HepG2 (cell line): ENCODE measurements around the gene TMEM231. TPM values are rescaled to one million over a fixed set of nuclear protein-coding genes. Genes with fewer than 3 reads are reported as not detected.

Experiments
- ATAC-seq: fragments of 200-7000 bp; cut with Tn5 transposase; 3 replicates; pipeline ENCODE4 v1.9.1; 2020; ENCODE audit warnings: mild to moderate bottlenecking, moderate library complexity
- BruUV-seq: library from RNA; stranded (reverse); fragments of 400-500 nt; replicated peaks from 2 replicates; lab custom pipeline; 2021; lab: Mats Ljungman, UMichigan
- CTCF ChIA-PET: fragments of 300-600 bp; formaldehyde crosslinking; extraction: SDS; loops from one replicate; lab custom pipeline; 2021; ENCODE audit warnings: low total read pairs, inconsistent platforms, low intra/inter-chr PET ratio; lab: Yijun Ruan, JAX
- POLR2A ChIA-PET: fragments of 350-600 bp; sonication (Branson Sonifier 250); formaldehyde crosslinking; loops from one replicate; lab custom pipeline; 2020; ENCODE audit warnings: antibody characterized with exemption, inconsistent platforms; lab: Yijun Ruan, JAX
- DNase-seq: peaks from one replicate; pipeline ENCODE4 v3.0.0-alpha.2; 2015; ENCODE audit warnings: low spot score
- FAIRE-seq: peaks from 3 replicates; lab custom pipeline; 2011; peaks lifted over from hg19 to GRCh38; lab: Jason Lieb, UNC
- H2AFZ ChIP-seq: one replicate; pipeline ENCODE4 v1.6.1; 2011; ENCODE audit warnings: low read length, inconsistent platforms
- H3K27ac ChIP-seq: fragments of 300-600 bp; 3 replicates; pipeline ENCODE4 v1.8.0; 2011; ENCODE audit warnings: mixed run types, mild to moderate bottlenecking, mixed read lengths, low read length, inconsistent platforms; ENCODE audit not compliant: insufficient read depth; ENCODE audit errors: extremely low read length
- H3K27me3 ChIP-seq, 2 experiments: fragments of 200-600 bp in 1 of 2; 2 replicates in 1 of 2; 3 replicates in 1 of 2; pipeline versions ENCODE4 v1.6.0 to v1.8.0; 2011; ENCODE audit warnings: low read length in 2 of 2, mild to moderate bottlenecking in 2 of 2, moderate library complexity in 2 of 2, inconsistent platforms in 1 of 2; ENCODE audit not compliant: insufficient read depth in 2 of 2, control insufficient read depth in 1 of 2
- H3K36me3 ChIP-seq, 2 experiments: fragments of 200-600 bp in 1 of 2; replicated peaks in 1 of 2; 2 replicates in 1 of 2; 3 replicates in 1 of 2; pipeline versions ENCODE4 v1.5.1 to v1.8.0; 2011; ENCODE audit warnings: low read length in 2 of 2, inconsistent platforms in 1 of 2; ENCODE audit not compliant: insufficient read depth in 2 of 2, control insufficient read depth in 1 of 2
- H3K4me1 ChIP-seq: 2 replicates; pipeline ENCODE4 v1.5.1; 2012; ENCODE audit warnings: low read length, inconsistent platforms; ENCODE audit not compliant: insufficient read depth
- H3K4me2 ChIP-seq: 2 replicates; pipeline ENCODE4 v1.6.0; 2011; ENCODE audit warnings: low read depth, low read length, inconsistent platforms
- H3K4me3 ChIP-seq, 3 experiments: fragments of 200-600 bp in 1 of 3; sonication (generic), shearing (Covaris generic) in 1 of 3; replicated peaks in 1 of 3; 2 replicates each; pipeline ENCODE4 v1.5.1; 2011 to 2016; ENCODE audit warnings: low read length in 3 of 3, inconsistent platforms in 2 of 3, low read depth in 2 of 3, mild to moderate bottlenecking in 2 of 3, control low read depth in 1 of 3, mixed read lengths in 1 of 3; ENCODE audit not compliant: insufficient read depth in 1 of 3
- H3K79me2 ChIP-seq: one replicate; pipeline ENCODE4 v1.6.1; 2011; ENCODE audit warnings: low read length, inconsistent platforms; ENCODE audit not compliant: insufficient read depth
- H3K9ac ChIP-seq: 2 replicates; pipeline ENCODE4 v1.6.0; 2011; ENCODE audit warnings: mild to moderate bottlenecking, low read depth, low read length, inconsistent platforms; ENCODE audit not compliant: insufficient read depth
- H3K9me3 ChIP-seq: 2 replicates; pipeline ENCODE4 v1.5.1; 2012; ENCODE audit warnings: mild to moderate bottlenecking, low read length
- H4K20me1 ChIP-seq: 2 replicates; pipeline ENCODE4 v1.6.0; 2011; ENCODE audit warnings: inconsistent platforms, mild to moderate bottlenecking, low read length, moderate library complexity; ENCODE audit not compliant: insufficient read depth
- BORCS8-MEF2B ChIP-seq: sonication (generic); formaldehyde crosslinking; IDR thresholded peaks from 2 replicates; pipeline ENCODE4 v1.8.0; 2022; ENCODE audit warnings: mild to moderate bottlenecking, missing genetic modification reagents
- RFXAP ChIP-seq: sonication (generic); formaldehyde crosslinking; IDR thresholded peaks from 2 replicates; pipeline ENCODE4 v1.4.0; 2020; ENCODE audit warnings: missing genetic modification reagents, borderline replicate concordance
- SMARCE1 ChIP-seq: fragments of 450-650 bp; IDR thresholded peaks from 2 replicates; pipeline ENCODE4 v1.6.1; 2017; ENCODE audit warnings: borderline replicate concordance
- TBX2 ChIP-seq: sonication (generic); formaldehyde crosslinking; IDR thresholded peaks from 2 replicates; pipeline ENCODE4 v1.5.0; 2020; ENCODE audit warnings: missing genetic modification reagents, mild to moderate bottlenecking, borderline replicate concordance
- ZNF121 ChIP-seq: sonication (generic); formaldehyde crosslinking; IDR thresholded peaks from 2 replicates; pipeline ENCODE4 v1.5.0; 2020; ENCODE audit warnings: mild to moderate bottlenecking, missing genetic modification reagents
- ZNF567 ChIP-seq: sonication (generic); formaldehyde crosslinking; IDR thresholded peaks from 2 replicates; pipeline ENCODE4 v1.8.1; 2023; ENCODE audit warnings: mild to moderate bottlenecking, missing genetic modification reagents, borderline replicate concordance
- WGBS: methylation state at CpG from one replicate; pipeline ENCODE4 v1.1.6; 2017; ENCODE audit warnings: low lambda C conversion rate; 5-methylcytosine and 5-hydroxymethylcytosine counted together
- in situ Hi-C: cut with HindIII; loops from 2 replicates; pipeline ENCODE4 v1.10.0; 2017; ENCODE audit warnings: low pct_unique_long_range_greater_than_20kb; ENCODE audit not compliant: extremely low pct_ligation_motif_present
- intact Hi-C: fragments of 100-400 bp; cut with micrococcal nuclease; formaldehyde crosslinking; loops from one replicate; pipeline ENCODE4 v1.10.0; 2022; ENCODE audit not compliant: unreplicated experiment
- polyA plus RNA-seq, 8 experiments: library from polyadenylated mRNA; depleted of rRNA in 3 of 8; stranded (reverse) in 7 of 8; unstranded in 1 of 8; fragments of >200 nt; fragmentation: Illumina TruSeq in 4 of 8; extraction: Trizol in 4 of 8; gene quantifications; 2 replicates each; pipeline versions ENCODE4 v1.2.1 to v1.2.3, GENCODE V29; 2011 to 2016; ENCODE audit warnings: low read depth in 4 of 8, missing spikeins in 1 of 8, mixed read lengths in 1 of 8; ENCODE audit not compliant: insufficient read depth in 1 of 8
- total RNA-seq, 5 experiments: library from RNA; depleted of rRNA; stranded (reverse); fragments of >200 nt; fragmentation: Illumina TruSeq; extraction: Trizol; gene quantifications; 2 replicates each; pipeline ENCODE4 v1.2.3, GENCODE V29; 2016; ENCODE audit warnings: low read depth in 1 of 5
- TF ChIP-seq, protein P1 (sequence below): sonication (generic); formaldehyde crosslinking; IDR thresholded peaks from 2 replicates; pipeline ENCODE4 v1.5.0; 2020; ENCODE audit warnings: mild to moderate bottlenecking, missing genetic modification reagents
- TF ChIP-seq, protein P2 (sequence below): sonication (generic); formaldehyde crosslinking; IDR thresholded peaks from 2 replicates; pipeline ENCODE4 v1.4.0; 2020; ENCODE audit warnings: mild to moderate bottlenecking, missing genetic modification reagents
- TF ChIP-seq, protein P3 (sequence below): sonication (generic); formaldehyde crosslinking; IDR thresholded peaks from 2 replicates; pipeline ENCODE4 v1.8.0; 2022; ENCODE audit warnings: mild to moderate bottlenecking, missing genetic modification reagents; ENCODE audit not compliant: insufficient replicate concordance
- TF ChIP-seq, protein P4 (sequence below): sonication (generic); formaldehyde crosslinking; IDR thresholded peaks from 2 replicates; pipeline ENCODE4 v1.4.0; 2020; ENCODE audit warnings: missing genetic modification reagents, borderline replicate concordance

The TMEM231 gene
- total and polyA plus RNA-seq, 2 of the 13 experiments (the other 11 are each of a cell fraction or from before 2014, with no cell fraction given), result 3.5 to 7.4 TPM

GRCh38 chr16:75519175-75519574 is 36.9 kb downstream of the TMEM231 start:
- Histone ChIP-seq H3K4me1 (peaks cover 10% of the 10 kb centered on the region), H3K27me3 (no peaks in the 10 kb centered on the region), H3K4me2 (no peak overlapping the region), H3K4me3 (no peak overlapping the region), H3K79me2 (no peaks in the 10 kb centered on the region), H4K20me1 (no peaks in the 10 kb centered on the region), H3K9ac (no peak overlapping the region), H3K36me3 (no peaks in the 10 kb centered on the region), H3K9me3 (no peaks in the 10 kb centered on the region), H3K27ac (no peak overlapping the region), H2AFZ (no peak overlapping the region)
- in situ Hi-C loops, result loop anchor here (5.0 kb wide), 1 partner anchor 47 kb away; no protein-coding TSS in a partner anchor
- intact Hi-C loops, result loop anchor here (5.0 kb wide), 1 partner anchor 48 kb away; the partner anchor contains the start of gene GABARAPL2
- TF ChIP-seq, protein P1, sequence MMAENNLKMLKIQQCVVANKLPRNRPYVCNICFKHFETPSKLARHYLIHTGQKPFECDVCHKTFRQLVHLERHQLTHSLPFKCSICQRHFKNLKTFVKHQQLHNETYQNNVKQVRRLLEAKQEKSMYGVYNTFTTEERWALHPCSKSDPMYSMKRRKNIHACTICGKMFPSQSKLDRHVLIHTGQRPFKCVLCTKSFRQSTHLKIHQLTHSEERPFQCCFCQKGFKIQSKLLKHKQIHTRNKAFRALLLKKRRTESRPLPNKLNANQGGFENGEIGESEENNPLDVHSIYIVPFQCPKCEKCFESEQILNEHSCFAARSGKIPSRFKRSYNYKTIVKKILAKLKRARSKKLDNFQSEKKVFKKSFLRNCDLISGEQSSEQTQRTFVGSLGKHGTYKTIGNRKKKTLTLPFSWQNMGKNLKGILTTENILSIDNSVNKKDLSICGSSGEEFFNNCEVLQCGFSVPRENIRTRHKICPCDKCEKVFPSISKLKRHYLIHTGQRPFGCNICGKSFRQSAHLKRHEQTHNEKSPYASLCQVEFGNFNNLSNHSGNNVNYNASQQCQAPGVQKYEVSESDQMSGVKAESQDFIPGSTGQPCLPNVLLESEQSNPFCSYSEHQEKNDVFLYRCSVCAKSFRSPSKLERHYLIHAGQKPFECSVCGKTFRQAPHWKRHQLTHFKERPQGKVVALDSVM (CRISPR knock-in tag), result peak; percentile 66
- TF ChIP-seq TBX2 (no peak), BORCS8-MEF2B (CRISPR knock-in tag) (no peak), ZNF121 (CRISPR knock-in tag) (peak; percentile 76), SMARCE1 (no peak), ZNF567 (CRISPR knock-in tag) (no peak), RFXAP (CRISPR knock-in tag) (no peak)
- TF ChIP-seq, protein P2, sequence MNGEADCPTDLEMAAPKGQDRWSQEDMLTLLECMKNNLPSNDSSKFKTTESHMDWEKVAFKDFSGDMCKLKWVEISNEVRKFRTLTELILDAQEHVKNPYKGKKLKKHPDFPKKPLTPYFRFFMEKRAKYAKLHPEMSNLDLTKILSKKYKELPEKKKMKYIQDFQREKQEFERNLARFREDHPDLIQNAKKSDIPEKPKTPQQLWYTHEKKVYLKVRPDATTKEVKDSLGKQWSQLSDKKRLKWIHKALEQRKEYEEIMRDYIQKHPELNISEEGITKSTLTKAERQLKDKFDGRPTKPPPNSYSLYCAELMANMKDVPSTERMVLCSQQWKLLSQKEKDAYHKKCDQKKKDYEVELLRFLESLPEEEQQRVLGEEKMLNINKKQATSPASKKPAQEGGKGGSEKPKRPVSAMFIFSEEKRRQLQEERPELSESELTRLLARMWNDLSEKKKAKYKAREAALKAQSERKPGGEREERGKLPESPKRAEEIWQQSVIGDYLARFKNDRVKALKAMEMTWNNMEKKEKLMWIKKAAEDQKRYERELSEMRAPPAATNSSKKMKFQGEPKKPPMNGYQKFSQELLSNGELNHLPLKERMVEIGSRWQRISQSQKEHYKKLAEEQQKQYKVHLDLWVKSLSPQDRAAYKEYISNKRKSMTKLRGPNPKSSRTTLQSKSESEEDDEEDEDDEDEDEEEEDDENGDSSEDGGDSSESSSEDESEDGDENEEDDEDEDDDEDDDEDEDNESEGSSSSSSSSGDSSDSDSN, result no peak
- TF ChIP-seq, protein P3, sequence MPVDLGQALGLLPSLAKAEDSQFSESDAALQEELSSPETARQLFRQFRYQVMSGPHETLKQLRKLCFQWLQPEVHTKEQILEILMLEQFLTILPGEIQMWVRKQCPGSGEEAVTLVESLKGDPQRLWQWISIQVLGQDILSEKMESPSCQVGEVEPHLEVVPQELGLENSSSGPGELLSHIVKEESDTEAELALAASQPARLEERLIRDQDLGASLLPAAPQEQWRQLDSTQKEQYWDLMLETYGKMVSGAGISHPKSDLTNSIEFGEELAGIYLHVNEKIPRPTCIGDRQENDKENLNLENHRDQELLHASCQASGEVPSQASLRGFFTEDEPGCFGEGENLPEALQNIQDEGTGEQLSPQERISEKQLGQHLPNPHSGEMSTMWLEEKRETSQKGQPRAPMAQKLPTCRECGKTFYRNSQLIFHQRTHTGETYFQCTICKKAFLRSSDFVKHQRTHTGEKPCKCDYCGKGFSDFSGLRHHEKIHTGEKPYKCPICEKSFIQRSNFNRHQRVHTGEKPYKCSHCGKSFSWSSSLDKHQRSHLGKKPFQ (CRISPR knock-in tag), result no peak
- TF ChIP-seq, protein P4, sequence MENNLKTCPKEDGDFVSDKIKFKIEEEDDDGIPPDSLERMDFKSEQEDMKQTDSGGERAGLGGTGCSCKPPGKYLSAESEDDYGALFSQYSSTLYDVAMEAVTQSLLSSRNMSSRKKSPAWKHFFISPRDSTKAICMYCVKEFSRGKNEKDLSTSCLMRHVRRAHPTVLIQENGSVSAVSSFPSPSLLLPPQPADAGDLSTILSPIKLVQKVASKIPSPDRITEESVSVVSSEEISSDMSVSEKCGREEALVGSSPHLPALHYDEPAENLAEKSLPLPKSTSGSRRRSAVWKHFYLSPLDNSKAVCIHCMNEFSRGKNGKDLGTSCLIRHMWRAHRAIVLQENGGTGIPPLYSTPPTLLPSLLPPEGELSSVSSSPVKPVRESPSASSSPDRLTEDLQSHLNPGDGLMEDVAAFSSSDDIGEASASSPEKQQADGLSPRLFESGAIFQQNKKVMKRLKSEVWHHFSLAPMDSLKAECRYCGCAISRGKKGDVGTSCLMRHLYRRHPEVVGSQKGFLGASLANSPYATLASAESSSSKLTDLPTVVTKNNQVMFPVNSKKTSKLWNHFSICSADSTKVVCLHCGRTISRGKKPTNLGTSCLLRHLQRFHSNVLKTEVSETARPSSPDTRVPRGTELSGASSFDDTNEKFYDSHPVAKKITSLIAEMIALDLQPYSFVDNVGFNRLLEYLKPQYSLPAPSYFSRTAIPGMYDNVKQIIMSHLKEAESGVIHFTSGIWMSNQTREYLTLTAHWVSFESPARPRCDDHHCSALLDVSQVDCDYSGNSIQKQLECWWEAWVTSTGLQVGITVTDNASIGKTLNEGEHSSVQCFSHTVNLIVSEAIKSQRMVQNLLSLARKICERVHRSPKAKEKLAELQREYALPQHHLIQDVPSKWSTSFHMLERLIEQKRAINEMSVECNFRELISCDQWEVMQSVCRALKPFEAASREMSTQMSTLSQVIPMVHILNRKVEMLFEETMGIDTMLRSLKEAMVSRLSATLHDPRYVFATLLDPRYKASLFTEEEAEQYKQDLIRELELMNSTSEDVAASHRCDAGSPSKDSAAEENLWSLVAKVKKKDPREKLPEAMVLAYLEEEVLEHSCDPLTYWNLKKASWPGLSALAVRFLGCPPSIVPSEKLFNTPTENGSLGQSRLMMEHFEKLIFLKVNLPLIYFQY (CRISPR knock-in tag), result no peak
- BruUV-seq, result no TSS peak
- CTCF ChIA-PET, result no interaction called here
- POLR2A ChIA-PET, result no interaction called here
- ATAC-seq (no peak), FAIRE-seq (no peak), DNase-seq (no peak)
- 56% methylated on average over 6 of the region's 6 CpGs for WGBS
